OCI-M2 (cell line): ENCODE data around the gene LAMTOR2.
"Not testable (repeated sequence)": the region's sequence is repeated elsewhere in the genome, so short reads cannot be mapped to it uniquely, and the experiment has no call there.

Experiments used
- DNase-seq: peaks from one replicate; lab custom pipeline; 2025; ENCODE audit not compliant: unreplicated experiment; lab: John Stamatoyannopoulos, UW

The LAMTOR2 gene

GRCh38 chr1:156051011-156051725, 3.4 kb upstream of the LAMTOR2 start:
- DNase-seq, result no peak

DNA sequence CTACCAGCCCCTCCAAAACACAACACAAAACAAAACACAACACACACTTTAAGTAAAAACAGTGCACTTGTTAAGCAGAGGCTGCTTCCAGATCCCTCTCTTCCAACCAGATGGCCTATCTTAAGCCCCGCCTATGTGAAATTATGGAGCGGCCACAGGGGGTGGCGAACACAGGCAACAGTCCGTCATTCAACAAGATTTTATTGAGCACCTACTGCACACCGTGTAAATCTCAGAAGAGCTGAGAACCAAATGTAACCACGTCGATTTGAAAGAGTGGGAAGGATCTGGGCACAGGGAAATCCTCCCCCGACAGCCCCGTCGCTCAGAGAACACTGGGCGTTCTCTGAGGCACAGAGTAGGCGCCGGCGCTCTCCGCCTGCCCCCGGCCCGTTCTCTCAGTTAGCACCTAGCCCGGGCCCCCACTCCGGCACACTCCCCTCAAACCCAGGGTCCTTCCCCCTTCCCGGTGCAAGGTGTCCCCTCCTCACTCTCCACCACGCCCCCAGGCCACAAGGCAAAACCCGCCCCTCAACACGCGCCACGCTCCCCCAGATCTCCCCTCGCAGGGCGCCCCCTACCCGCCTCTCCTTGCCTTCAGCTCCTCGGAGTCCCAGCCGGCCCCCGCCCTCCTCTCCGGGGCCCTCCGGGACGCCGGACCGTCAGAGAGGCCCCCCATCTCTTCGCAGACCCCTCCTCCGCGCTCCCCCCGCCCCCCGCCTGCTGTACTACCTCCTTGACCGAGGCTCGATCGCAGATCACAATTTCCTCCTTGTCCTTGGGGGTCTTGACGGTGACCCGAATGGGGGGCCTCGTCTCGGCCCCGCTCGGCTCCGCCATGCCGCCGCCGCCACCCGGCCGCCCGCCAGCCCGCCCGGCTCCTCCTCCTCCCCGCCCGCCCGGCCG, 1.5 kb upstream of the LAMTOR2 start:
- DNase-seq, result no peak

GRCh38 chr1:156053768-156054499, 648 bp upstream of the LAMTOR2 start, which contains the start of gene UBQLN4:
Gene UBQLN4, minus strand, starts transcription at chr1:156053798. Its CDS starts 97 bp downstream, at chr1:156053701.
- DNase-seq, result peak; percentile 70

- DNase-seq, result no peak
Measured at GRCh38 chr1:156055281-156056048, 883 bp downstream of the LAMTOR2 start.

- no peak for DNase-seq
Measured at GRCh38 chr1:156056326-156056849, 1.8 kb downstream of the LAMTOR2 start.

- DNase-seq, result no peak
Measured at GRCh38 chr1:156060937-156061636, 6.5 kb downstream of the LAMTOR2 start, which contains the start of gene RAB25. Gene RAB25, plus strand, starts transcription at chr1:156061160. Its CDS starts 241 bp downstream, at chr1:156061401.

GRCh38 chr1:156062189-156062588, 7.6 kb downstream of the LAMTOR2 start:
- DNase-seq, result no peak

- no peak for DNase-seq
Measured at GRCh38 chr1:156063997-156064285, 9.4 kb downstream of the LAMTOR2 start.

DNA sequence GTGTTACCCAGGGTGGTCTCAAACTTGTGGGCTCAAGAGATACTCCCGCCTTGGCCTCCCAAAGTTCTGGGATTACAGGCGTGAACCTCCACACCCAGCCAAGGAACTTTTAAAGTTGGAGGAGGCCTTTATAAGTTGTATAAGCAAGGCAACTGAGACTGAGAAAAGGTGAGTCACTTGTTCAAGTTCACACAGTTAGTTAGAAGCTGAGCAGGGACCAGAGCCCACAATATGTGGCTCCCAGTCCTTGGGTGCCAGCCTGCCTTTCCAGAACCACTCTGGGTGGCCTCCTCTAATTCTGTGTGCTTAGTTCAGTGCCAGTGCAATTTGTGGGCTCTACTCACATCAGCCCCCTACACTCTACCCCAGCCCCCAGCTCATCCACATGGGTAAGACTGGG, 10.0 kb downstream of the LAMTOR2 start:
- DNase-seq, result no peak

- DNase-seq, result no peak
Measured at GRCh38 chr1:156065212-156065611, 10.6 kb downstream of the LAMTOR2 start.

DNA sequence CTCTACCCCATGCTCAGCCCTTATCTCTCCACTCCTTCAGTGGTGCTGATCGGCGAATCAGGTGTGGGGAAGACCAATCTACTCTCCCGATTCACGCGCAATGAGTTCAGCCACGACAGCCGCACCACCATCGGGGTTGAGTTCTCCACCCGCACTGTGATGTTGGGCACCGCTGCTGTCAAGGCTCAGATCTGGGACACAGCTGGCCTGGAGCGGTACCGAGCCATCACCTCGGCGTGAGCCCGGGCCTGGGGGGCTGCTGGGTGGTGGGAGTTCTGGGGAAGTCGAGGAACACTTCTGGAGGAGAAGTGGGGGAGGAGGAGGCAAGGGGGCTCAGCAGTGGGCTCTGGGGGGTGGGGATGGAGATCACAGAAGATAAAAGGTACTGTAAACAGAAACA, 11.3 kb downstream of the LAMTOR2 start:
- no peak for DNase-seq

GRCh38 chr1:156067262-156067661, 12.7 kb downstream of the LAMTOR2 start:
- no peak for DNase-seq

DNA sequence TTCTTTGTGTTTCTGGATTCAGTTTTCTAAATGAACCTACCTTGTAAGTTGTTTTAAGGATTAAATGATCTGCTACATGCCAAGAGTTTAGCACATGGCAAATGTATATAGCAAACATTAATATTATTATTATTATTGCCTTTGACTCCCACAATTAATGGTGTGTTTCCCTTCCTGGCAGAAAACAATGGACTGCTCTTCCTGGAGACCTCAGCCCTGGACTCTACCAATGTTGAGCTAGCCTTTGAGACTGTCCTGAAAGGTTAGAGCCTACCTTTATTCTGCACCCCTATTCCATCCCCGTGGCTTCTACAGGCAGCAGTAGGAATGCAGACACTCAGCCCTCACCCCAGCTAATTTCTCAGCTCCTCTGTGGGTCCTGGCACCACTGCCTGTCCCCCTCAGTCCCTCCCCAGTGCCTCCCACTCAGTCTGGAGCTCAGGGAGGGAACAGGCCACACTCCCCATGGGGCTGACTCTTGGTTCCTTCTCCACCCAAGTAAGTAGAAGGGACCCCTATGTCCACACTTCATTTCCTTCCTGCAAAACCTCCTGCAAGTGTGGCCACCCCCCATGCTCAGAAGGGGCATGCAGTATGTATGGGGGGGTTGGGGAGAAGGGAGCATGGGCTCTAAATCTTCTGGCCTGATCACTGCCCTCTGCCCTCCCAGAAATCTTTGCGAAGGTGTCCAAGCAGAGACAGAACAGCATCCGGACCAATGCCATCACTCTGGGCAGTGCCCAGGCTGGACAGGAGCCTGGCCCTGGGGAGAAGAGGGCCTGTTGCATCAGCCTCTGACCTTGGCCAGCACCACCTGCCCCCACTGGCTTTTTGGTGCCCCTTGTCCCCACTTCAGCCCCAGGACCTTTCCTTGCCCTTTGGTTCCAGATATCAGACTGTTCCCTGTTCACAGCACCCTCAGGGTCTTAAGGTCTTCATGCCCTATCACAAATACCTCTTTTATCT, 15.2 kb downstream of the LAMTOR2 start:
- no peak for DNase-seq

- DNase-seq, result no peak
Measured at GRCh38 chr1:156070548-156070947, 16.0 kb downstream of the LAMTOR2 start.

GRCh38 chr1:156071332-156071816, 16.8 kb downstream of the LAMTOR2 start:
- DNase-seq, result not testable (repeated sequence)

DNA sequence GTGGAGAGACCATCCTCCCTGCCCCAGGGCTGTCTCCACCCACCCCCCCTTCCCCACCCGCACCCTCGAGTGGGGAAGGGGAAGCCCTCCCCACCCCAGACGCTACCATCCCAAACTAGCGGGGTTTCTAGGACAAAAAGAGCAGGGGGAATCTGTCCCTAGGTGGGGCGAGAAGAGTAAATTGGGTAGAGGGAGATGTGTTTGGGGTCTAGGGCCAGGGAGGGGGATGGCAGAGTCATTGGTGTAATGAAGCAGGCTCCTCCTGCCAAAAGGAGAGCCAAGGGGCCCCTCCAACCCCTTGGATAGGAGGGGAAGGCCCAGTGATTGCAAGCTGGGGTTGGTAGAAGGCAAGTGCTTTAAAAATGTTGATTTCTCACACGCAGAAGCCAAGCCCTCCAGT, 17.7 kb downstream of the LAMTOR2 start:
- no peak for DNase-seq

GRCh38 chr1:156073110-156073687, 18.6 kb downstream of the LAMTOR2 start:
- no peak for DNase-seq

DNA sequence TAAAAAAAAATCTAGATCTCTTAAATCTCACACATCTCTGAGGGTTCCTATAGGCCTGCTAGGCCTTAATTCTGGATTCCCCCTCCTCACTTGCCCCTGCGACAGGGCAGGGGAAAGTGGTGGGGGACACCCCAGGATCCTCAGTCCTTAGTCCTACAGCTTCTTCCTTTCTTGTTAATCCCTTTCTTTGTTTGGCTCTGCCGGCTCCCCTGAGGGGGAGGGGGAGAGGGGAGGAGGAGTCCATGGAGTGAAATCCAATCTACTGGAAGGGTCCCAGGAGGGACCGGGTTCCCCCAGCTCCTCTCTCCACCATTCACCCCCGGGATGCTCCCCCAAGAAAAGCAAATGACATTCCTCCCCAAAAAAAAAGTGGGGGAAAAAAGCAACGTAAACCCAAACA, 19.2 kb downstream of the LAMTOR2 start:
- no peak for DNase-seq
